ENCODE data around the gene DUS3L.

DUS3L gene

DNA sequence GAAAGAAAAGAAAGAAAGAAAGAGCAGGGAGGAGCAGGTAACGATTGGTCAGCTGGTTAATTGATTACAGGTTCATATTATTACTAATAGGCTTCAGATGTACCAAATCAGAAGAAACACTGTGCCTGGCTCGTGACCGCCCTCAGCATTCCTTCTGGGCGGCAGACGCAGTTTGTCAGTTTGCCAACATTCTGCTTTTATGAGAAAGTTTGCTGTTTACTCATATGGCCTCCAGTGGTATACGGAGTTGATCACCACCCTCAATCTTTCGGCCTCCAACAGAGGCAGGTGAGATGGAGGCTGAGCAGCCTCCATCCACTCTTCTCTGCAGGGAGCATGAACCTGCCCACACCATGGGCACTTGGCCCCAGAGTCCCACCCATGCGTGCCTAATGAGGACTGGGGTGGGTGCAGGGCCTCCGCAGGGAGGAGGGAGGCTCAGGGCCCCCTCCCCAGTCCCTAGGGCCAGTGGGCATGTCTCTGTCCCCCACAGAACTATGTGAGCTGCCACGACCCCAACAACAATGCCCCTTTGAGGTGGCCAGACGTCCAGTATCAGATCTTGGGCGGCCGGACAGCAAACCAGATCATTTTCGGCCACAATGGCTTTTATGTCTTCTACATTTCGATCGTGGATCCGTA is 15.2 kb downstream of the DUS3L start:
- TF ChIP-seq CTCF (IDR thresholded peaks at IDR 0.05; ENCODE audit: low read depth, low read length) = no peak
- H3K4me3 ChIP-seq (ENCODE audit: low read depth, low read length) = no peak overlapping the region

- no peak for TF ChIP-seq CTCF (IDR thresholded peaks at IDR 0.05; ENCODE audit: low read depth, low read length)
- H3K4me3 ChIP-seq (ENCODE audit: low read depth, low read length) = no peak overlapping the region
These were observed 16.0 kb downstream of the DUS3L start for GRCh38 chr19:5774921-5775320.

DNA sequence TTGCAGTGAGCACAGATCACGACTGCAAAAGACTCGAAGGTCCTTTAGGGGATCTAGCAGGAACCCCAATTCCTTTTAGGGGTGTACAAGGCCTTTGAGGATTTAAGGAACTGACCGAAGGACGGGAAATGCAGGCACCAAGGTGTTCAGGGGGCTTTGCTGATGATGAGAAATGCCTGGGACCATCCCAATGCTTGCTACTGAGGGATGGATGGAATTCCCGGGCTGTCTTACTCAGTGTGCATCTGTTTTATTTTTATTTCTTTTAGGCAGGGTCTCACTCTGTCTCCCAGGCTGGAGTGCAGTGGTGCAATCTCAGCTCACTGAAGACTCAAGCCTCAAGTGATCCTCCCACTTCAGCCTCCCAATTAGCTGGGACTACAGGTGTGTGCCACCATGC is 17.7 kb downstream of the DUS3L start:
- H3K4me3 ChIP-seq (ENCODE audit: low read depth, low read length) = no peak overlapping the region
- TF ChIP-seq CTCF (IDR thresholded peaks at IDR 0.05; ENCODE audit: low read depth, low read length) = no peak

- no peak for TF ChIP-seq CTCF (IDR thresholded peaks at IDR 0.05; ENCODE audit: low read depth, low read length)
- no peak overlapping the region for H3K4me3 ChIP-seq (ENCODE audit: low read depth, low read length)
These were observed 18.5 kb downstream of the DUS3L start for GRCh38 chr19:5772416-5772815.

DNA sequence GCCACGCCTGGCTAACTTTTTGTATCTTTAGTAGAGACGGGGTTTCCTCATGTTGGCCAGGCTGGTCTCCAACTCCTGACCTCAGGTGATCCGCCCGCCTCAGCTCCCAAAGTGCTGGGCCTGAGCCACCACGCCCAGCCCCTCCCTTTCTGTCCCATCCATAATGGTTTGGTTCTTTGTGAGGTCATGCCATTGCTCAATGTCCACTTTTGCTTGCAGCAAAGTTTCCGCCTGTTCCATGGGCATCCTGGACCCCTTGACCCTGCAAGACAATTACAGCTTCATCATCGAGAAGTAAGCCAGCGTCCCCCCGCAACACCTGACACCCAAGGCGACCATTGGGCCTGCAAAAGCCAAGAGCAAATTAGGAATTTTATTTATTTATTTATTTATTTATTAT is 23.0 kb downstream of the DUS3L start:
- no peak overlapping the region for H3K4me3 ChIP-seq (ENCODE audit: low read depth, low read length)
- no peak for TF ChIP-seq CTCF (IDR thresholded peaks at IDR 0.05; ENCODE audit: low read depth, low read length)

- TF ChIP-seq CTCF (IDR thresholded peaks at IDR 0.05; ENCODE audit: low read depth, low read length) = no peak
- H3K4me3 ChIP-seq (ENCODE audit: low read depth, low read length) = no peak overlapping the region
These were observed 25.7 kb downstream of the DUS3L start for GRCh38 chr19:5765220-5765619.

DNA sequence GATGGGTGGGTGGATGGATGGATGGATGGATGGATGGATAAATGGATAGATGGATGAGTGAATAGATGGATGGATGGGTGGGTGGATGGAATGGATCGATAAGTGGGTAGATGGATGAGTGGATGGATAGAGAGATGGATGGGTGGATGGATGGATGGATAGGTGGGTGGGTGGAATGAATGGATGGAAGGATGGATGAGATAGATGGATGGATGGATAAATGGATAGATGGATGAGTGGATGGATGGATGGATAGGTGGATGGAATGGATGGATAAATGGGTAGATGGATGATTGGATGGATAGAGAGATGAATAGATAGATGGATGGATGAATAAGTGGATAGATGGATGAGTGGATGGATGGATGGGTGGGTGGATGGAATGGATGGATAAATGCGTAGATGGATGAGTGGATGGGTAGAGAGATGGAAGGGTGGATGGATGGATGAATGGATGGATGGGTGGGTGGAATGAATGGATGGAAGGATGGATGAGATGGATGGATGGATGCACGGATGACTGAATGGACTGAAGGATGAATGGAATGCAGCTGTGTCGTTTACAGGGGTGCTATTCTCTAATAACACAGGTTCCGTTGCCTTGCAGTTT is 28.2 kb downstream of the DUS3L start:
- H3K4me3 ChIP-seq (ENCODE audit: low read depth, low read length) = no peak overlapping the region
- TF ChIP-seq CTCF (IDR thresholded peaks at IDR 0.05; ENCODE audit: low read depth, low read length) = no peak

Data from WI38 (cell line).